NT2/D1 (cell line): ENCODE measurements around the gene CKLF.

Source experiments
- SUZ12 ChIP-seq: IDR thresholded peaks from 2 replicates; pipeline ENCODE4 v1.6.1; 2011; ENCODE audit not compliant: insufficient read length, insufficient read depth; ENCODE audit errors: extremely low read depth
- YY1 ChIP-seq: IDR thresholded peaks from 2 replicates; pipeline ENCODE4 v1.6.1; 2011; ENCODE audit not compliant: insufficient read length, insufficient read depth

GRCh38 chr16:66551788-66552285 is 539 bp upstream of the CKLF start:
- TF ChIP-seq SUZ12 (no peak), YY1 (no peak)
